CD4-positive, alpha-beta T cell treated with Interleukin-21 for 1 hour (primary cell): ENCODE data around the gene HDAC4.
"Not testable (repeated sequence)": the region's sequence is repeated elsewhere in the genome, so short reads cannot be mapped to it uniquely, and the experiment has no call there.

Experiments used
- DNase-seq: peaks from one replicate; pipeline ENCODE4 v3.0.0-alpha.2; 2020

Gene HDAC4

DNA sequence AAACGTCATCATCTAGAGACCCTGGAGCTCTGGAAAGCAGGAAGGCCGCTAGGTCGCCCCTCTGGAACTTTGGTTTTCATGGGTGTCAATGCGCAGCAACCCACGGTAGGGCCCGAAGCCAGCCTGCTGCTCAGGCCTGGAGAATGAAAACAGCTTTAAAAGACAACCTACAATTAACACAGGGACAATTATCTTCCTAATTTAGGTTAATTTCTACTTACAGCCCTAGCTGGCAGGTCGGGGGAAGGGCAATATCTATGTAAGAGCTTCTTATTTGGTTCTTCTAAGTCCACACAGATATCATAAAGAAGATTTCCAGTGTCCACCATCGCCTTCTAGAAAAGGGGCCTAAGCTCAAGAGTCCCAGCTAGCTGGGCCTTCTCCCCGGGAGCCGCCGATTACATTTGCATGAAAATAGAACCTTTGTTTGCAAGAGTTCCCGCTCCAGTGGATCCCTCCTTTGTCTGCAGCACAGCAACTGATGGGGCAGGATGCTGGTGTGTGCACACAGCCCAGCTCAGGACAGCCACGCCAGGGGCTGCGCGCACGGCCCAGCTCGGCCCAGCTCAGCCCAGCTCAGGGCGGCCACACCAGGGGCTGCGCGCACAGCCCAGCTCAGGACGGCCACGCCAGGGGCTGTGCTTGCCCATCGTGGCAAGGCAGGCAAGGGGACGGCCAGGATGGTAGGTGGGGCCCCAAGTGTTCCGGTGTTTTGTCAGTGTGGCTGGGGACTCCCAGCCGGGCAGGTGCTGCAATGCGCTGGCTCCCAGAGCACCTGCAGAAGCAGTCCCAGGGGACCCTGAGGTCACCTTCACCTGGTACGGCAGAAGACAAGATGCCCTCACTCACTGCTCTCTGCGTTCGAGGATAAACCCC lies 109.1 kb downstream of the HDAC4 start:
- no peak for DNase-seq

DNA sequence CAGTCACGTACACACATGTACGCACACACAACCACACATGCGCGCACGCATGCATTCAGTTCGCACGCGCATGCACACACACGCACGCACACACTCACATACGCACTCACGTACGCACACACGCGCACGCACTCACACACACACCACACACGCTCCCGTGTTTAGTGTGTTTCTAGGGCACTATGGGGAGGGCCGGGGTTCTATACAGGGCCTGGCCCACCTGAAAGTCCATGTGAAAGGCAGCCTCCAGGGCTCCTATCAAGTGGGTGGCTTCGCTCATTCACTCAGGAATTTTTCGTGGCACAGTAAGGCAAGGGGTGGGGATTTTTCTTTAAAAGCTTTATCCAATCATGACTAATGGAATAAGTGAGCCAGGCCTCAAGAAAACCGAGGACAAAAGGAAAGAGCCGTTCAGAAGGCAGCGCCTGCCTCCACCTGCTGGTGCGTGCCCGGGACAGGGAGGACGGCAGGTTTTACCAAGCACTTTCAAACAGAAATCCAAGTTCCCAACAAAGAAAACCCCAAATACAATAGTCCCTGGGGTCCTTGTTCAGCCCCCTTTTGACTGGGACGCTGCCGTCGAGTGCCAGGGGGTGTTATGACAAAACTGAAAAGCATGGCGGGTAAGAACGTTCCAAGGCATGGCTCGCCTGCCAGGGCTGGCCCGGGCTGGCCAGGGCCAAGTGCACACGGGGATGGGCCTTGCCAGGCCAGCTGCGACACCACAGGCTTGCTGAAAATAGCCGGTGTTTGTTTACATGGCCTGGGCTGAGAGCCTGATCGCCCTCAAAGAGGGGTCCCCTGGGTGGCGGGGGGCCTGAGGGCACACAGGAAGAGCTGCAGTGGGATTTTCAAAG lies 110.0 kb downstream of the HDAC4 start:
- no peak for DNase-seq

DNA sequence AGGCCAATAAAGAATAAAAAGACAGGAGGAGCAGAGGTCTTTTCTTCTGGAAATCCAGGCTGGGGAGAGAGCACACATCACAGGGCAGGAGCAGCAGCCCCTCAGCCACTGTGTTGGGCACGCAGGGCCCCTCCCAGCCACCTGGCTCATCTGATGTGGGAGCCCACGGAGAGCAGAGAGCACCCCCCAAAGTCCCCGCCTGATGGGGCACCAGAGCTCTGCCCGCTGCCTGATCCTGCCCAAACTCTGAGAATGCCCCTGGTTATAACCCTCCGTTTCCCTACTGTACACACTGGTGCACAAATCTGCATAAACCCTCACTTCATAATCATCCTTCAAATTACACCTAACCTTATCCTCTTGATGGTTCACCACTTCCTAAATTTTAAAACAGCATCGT lies 111.3 kb downstream of the HDAC4 start:
- DNase-seq: peak; percentile 46

DNA sequence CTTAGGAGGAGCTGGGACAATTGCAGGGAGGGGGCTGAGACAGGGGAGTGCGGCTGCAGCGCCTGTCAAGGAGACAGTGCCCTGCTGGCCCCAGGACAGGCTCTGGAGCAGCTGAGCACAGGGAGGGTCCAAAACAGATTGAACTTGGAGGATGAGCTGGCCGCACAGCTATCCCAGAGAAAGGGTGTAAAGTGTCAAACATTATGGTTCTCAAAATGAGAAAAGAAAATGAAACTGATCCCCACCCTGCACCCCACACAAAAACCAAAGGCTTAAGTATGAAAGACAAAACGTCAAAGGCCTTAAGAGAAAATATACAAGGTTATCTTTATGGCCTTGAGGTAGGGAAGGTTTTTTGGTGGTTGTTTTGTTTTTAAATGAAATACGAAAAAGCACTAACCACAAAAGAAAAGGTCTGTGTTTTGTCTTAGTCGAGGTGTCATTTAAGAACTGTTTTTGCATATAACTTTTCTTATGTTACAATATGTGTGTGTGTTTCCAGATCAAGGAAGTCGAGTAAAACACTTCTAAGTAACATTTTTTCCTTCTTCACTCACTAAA lies 111.8 kb downstream of the HDAC4 start:
- peak; percentile 54 for DNase-seq

DNA sequence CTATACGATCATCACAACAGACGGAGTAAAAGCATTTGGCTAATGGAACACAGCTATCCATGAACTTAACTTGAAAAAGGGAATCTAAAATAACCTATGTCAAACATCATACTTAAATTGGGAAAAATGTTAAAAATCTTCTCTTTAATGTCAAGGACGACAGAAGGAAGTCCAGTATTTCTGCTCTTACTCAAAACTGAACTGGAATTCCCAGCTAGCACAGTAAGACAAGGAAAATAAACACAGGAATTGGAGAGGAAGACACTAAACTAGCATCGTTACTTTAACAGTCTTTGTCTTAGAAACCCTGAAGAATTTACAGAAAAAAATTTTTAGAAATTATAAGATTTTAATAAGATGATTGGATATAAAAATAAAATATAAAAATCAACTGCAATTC lies 112.6 kb downstream of the HDAC4 start:
- no peak for DNase-seq

DNA sequence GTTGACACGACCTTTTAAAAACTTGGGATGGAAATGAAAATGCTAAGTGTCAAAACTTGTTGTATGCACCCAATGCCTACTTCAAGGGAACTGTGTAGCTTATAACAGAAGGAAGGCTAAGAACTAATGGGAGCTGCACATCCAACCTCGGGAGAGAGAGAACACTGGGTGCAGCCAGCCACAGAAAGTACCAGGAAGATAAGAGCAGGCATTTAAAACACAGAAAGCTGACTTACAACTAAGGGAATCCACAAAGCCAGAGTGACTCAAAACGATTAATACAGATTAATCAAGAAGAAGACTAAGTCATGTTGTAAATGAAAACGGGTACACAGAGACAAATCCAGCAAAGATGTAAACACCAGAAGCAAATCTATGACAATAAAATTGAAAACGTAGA lies 113.4 kb downstream of the HDAC4 start:
- DNase-seq: no peak

DNA sequence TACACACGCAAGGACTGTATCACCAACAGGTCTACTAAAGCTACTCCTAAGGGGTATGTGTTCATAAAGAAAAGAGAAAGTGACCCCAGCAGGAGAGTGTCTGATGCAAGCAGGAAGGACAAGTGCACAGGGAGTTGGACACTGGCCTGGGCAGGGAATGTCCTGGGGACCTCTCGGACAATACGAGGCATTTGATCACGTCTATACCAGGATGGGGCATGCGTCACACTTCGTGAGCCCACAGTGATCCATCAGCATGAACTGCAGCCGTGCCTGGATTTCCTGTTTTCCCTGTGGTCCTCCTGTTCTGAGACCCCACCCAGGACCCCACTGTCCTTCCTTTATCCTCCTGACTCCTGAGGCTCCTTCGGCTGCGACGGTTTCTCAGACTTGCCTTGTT lies 113.9 kb downstream of the HDAC4 start:
- DNase-seq: no peak

DNA sequence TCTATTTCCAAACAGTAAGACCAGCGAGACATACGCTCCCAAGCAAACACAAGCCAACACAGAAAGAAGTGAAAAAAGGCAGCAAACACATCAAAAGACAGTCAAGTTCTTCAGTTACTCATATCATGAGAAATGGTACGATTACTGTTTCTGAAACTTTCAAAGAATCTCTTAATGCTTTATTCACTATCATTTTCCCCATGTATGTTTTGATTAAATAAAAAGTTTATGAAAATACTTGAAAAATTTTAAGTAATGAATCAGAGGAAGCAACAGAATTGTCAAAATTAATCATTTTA lies 114.9 kb downstream of the HDAC4 start:
- no peak for DNase-seq

DNA sequence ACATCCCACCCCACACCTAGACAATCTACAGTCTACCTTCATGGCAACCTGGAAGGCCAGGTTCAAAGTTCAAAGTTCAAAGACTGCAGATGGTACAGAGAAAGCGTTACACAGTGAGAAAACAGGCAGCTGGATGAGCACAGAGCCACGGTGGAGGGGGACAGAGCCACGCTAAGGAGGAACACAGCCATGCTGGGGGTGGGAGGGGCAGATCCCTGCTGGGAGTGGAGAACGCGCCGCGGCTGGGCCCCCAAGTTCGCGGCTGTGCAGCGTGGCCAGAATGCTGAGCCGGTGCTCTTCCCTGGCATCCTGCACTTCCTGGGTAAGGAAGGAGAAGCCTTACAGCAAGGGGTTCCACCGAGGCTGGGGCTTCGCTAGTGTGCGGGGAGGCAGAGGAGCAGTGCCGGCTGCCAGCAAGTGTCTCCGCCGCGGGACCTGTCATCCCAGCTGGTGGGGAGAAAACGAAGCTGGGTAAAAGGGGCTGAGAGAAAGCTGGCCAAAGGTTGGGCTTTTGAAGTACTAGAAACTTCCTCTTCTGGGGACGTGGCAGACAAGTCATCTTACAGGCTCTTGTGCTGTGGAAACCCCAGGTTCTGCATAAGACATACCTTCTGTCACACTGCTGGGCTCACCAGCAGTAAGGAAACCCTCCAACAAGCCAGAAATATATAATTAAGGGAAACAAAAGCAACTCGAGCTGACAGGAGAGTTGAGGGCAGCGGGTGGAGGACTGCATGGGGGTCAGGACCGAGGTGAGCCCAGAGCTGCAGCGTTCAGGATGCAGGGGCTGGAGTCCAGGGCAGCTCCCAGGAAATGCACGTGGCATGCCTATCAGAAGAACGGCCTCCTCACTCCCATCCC lies 115.5 kb downstream of the HDAC4 start:
- DNase-seq: peak; percentile 33

DNA sequence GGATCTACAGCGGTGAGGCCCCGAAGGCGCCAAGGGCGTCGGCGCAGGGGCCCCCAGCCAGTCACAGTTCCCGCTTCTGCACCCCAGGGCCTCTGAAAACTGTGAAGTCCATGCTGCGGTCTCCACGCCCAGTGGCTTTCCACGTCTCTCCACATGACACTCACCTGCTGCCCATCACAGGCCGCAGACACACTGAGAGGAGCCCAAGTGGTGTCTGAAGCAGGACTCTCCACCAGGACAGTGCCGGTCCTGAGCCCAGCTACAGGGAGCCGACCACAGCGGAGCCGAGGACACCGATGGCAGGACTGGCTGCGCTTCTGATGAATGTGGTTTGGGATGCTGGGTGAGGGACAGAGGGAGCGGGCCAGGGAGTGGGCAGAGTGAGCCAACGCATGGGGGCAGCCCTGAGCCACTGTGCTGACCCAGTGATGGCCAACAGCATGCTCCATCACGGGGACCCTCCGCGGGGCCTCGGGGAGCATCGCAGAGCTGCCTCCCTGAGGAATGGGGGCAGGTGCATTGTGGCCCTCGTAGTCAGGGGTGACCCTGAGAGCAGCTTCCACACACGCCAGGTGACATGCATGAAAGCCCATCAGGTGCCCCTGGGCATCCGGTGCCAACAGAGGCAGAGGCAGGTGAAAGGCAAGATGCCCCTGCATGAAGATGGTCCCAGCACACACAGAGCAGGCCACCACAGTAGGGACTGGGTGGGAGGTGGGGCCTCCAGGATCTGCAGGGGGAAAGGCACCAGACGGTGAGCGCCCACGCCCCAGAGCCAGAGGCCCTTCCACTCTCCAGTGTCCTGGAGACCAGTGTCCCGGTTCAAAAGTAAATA lies 116.6 kb downstream of the HDAC4 start:
- no peak for DNase-seq

DNA sequence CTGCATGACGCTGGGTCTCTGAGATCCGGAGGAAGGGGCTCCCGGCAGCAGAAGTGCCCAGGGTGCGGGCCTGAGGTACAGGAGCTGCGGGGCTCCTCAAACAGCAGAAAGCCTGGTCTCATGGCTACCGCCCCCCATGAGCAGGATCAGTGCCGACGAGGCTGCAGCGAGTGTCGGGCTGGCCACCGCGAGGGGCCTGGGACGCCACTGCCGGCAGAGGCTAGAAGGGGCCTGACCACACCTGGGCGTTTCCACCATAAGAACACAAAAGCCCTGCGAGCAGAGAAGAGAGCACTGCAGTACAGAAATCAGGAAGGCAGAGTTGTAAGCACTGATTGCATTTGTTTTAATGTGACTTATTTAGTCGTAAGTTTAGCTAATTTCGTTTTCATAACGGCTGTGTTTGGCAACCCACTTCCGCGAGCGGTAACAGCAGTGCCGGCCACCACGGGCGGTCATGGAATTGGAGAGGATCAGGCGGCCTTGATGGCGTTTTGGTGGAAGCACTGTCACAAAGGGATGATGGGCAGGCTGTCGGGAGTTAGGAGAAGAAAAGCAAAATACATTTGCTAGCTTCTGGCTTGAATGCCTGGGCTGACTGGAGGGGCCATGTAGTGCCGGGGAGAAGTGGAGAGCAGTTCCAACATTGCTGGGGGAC lies 117.4 kb downstream of the HDAC4 start:
- DNase-seq: no peak

DNA sequence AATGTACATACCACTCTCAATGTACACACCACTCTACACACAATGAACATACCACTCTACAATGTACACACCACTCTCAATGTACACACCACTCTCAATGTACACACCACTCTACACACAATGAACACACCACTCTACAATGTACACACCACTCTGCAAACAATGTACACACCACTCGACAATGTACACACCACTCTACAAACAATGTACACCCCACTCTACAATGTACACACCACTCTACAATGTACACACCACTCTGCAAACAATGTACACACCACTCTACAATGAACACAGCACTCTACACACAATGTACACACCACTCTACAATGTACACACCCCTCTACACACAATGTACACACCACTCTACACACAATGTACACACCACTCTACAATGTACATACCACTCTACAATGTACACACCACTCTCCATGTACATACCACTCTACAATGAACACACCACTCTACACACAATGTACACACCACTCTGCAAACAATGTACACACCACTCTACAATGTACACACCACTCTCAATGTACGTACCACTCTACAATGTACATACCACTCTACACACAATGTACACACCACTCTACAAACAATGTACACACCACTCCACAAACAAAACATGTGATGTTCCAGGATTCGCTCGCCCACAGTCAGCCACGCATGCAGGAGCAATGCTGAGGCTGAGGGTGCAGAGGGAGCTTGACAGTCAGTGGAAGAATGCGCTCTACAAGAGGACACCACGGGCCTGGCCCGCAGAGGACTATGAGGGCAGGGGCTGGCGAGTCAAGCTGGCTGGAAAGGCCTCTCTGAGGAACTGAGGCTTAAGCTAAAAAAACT lies 118.2 kb downstream of the HDAC4 start:
- no peak for DNase-seq

DNA sequence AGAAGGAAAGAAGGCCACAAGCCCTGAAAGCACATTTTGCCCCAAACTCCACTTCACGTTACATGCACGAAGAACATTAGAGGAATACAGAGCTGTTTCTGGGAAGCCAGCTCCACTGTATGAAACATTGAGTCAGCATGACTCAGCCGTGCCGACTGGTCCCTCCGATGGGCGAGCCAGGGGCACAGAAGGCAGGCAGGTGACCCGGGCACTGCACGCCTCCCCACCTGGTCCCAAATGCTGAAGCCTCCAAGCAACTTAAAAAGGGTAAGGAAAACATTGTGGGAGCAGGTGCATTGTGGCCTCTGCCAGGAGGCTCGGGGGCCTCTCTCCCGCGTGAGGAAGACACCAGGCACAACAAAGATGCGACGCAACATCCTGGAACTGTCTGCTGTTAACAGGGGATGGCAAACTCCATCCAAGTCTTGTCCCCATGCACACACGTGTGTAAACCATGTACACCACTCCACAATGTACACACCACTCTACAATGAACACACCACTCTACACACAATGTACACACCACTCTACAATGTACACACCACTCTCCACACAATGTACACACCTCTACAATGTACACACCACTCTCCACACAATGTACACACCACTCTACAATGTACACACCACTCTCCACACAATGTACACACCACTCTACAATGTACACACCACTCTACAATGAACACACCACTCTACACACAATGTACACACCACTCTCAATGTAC lies 120.4 kb downstream of the HDAC4 start:
- DNase-seq: not testable (repeated sequence)

DNA sequence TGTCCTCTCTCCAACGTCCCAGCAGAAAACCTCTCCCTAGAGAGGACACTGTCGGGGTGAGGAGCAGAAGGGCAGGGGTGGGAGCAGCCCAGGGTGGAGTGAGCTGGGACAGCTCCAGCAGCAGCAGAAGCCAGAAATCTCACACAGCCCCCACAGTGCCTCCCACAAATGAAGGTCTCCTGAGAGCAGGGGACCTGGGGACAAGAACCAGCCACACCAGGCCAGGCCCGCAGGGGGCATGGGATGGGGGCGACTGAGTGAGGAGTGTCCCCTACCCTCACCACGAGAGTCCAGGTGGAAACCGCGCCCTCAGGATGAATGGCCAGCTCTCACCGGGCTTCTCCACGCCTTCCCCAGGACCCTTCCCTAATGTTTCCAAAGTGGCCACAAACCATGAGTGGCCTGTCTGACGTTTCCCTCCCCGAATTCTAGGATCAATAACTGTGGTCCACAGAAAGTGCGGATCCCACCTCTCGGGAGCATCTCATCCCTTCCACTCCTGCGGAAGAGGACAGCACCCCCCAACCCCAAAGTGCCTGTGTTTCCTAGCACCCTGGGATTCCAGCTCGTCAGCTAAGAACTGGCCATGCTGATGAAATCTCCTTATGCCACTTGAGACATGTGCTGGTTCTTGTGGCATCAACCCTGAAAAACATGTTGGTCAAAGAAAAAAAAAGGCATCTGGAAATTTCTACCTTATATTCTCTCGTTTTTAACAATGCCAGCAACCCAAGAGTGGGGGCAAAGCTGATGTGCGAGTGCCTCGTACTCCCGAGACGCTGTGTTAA lies 121.1 kb downstream of the HDAC4 start:
- no peak for DNase-seq

DNA sequence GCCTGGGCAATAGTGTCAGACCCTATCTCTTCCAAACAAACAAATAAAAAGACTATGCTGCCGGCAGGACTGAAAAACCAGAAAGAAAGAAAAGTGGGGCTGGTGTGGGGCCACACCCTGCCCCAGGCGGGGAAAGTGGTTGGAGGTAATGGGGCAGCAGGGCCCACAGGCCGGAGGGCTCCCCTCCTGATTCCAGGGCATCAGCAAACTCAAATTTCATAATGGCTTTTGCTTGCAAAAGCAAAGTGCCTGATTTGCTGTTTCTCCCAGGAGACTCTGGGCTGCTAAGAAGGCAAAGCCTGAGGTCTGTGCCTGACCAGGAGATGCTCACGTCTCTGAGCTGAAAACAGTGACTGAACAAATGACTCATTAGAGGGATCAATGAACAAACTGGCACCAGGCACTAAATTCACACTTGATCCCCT lies 121.9 kb downstream of the HDAC4 start:
- no peak for DNase-seq

DNA sequence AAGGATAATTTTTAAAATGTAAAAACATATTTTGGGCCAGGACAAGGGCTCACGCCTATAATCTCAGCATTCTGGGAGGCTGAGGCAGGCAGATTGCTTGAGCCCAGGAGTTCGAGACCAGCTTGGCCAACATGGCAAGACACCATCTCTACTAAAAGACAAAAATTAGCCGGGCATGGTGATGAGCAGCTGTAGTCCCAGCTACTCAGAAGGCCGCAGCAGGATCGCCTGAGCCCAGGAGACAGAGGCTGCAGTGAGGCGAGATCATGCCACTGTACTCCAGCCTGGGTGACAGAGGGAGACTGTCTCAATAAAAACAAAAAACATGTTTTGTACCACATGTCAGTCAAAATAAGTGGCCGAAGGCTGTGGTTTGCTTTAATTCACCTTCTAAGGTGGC lies 122.5 kb downstream of the HDAC4 start:
- DNase-seq: no peak

DNA sequence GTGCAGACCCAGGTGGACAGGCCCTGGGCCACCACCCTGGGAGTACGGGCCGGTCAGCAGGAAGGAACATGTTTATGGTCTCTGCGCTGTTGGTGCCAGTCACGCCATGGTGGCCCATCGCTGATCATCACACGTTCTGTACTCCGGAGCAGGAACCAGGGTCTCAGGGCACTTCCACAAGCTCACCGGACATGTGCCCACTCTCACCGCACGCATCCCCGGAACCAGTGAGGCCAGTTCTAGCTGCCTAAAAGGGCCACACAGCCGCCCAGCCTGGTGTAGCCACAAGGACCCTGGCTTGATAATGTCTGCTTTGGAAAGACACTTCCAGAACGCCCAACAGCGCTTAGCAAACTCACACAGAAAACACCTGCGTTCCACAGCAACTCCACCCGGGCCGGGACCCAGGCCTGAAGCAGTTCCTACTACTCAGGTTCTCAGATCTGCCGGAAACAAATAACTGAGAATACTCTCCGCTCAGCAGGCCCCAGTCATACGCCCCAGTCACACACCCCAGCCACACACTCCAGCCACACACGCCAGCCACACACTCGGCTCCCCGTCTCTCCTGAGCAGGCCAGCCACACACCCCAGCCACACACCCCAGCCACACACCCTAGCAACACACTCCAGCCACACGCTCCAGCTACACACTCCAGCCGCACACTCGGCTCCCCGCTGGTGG lies 123.3 kb downstream of the HDAC4 start:
- DNase-seq: no peak

DNA sequence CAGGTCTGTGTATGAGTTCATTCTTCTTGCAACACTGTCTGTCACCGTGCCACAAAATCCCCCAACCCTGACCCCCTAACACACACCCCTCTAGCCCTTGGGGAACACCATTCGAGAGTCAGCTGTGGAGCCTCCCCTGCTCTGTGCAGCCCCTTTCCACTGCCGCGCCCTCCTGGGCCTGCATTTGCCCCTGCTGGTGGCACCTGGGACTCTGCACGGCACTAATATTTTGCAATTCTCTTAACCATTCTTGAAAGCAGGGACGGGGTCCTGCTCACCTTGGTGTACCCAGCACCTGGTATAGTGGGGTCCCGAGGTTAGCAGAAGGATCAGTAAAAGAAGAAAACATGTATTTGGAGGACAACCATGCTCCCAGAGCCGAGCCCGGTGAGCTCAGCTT lies 124.0 kb downstream of the HDAC4 start:
- DNase-seq: no peak
